ENCODE data around the gene CTRB2. TPM values are rescaled to one million over a fixed set of nuclear protein-coding genes. Genes with fewer than 3 reads are reported as not detected.
"Not testable (repeated sequence)": the region's sequence is repeated elsewhere in the genome, so short reads cannot be mapped to it uniquely, and the experiment has no call there.

The CTRB2 gene
- total RNA-seq, 2 experiments from 2014 or later, result not detected

GRCh38 chr16:75247249-75247648 is 40.3 kb upstream of the CTRB2 start:
- DNase-seq, result no peak
- ChIA-PET POLR2A (no interaction called here), CTCF (interaction anchor here (1.4 kb wide), 1 partner anchor 14 kb away, joined by 3 read pairs; no protein-coding TSS in a partner anchor)
- peaks cover 3% of the 10 kb centered on the region for H3K4me1 Mint-ChIP-seq
- H3K27me3 Mint-ChIP-seq, result peaks cover 31% of the 10 kb centered on the region
- H3K27ac Mint-ChIP-seq, result no peak overlapping the region
- H3K36me3 Mint-ChIP-seq (ENCODE audit: low read depth), result no peaks in the 10 kb centered on the region
- H3K9me3 Mint-ChIP-seq, result no peaks in the 10 kb centered on the region
- H3K4me3 Mint-ChIP-seq, result no peak overlapping the region

GRCh38 chr16:75246504-75247205 is 39.7 kb upstream of the CTRB2 start:
- H3K36me3 Mint-ChIP-seq (ENCODE audit: low read depth), result no peaks in the 10 kb centered on the region
- ChIA-PET CTCF (interaction anchor here (0.6 to 1.4 kb wide), 3 partner anchors 10 to 70 kb away, joined by 3 to 5 read pairs (median 4); no protein-coding TSS in a partner anchor), POLR2A (no interaction called here)
- H3K4me1 Mint-ChIP-seq, result no peaks in the 10 kb centered on the region
- no peak overlapping the region for H3K27ac Mint-ChIP-seq
- no peak overlapping the region for H3K4me3 Mint-ChIP-seq
- no peak for DNase-seq
- no peaks in the 10 kb centered on the region for H3K9me3 Mint-ChIP-seq
- peaks cover 25% of the 10 kb centered on the region for H3K27me3 Mint-ChIP-seq

DNA sequence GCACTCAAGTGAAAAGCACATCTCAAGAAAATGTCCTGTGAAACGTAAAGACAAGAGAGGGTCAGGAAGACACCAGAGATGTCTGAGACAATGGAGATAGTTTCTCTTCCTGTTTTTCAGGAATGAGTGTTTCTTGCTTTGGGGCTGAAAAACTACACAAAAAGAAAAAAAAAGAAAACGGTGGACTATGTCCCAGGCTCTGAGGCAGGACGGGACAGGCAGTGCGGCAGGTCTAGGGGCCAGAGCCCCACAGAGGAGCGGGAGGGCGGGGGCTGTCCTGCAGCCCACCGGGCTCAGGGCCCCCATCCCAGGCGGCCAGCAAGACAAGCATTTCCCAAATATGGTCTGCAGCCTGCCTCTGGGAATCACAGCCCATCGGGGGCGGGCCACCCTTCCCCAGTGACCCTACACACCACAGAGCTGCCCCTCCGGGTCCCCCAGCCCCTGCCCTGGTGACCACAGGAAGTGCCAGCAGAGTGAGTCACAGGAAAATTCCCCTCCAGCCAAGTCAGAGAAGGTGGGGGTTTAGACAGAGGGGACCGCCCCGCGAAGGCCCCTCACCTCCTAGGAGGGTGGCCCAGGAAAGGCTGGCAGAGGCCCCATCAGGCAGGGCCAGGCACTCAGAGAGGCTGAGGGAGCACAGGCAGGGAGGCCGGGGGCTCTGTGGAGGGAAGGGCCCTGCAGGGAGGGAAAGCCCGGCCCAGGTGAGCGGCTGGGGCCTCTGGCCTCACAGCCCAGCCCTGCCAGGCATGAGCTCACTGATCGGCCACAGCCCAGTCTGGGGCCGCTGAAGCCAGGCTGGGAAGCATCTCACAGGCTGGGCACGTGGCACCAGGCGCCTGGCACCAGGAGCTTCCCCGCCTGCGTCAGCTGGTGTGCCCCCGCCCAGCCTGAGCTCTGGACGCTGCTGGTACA is 38.1 kb upstream of the CTRB2 start:
- POLR2A ChIA-PET, result no interaction called here
- no peak overlapping the region for H3K4me3 Mint-ChIP-seq
- H3K36me3 Mint-ChIP-seq (ENCODE audit: low read depth), result no peaks in the 10 kb centered on the region
- CTCF ChIA-PET, result interaction anchor here (1.6 kb wide), 1 partner anchor 12 kb away, joined by 3 read pairs; no protein-coding TSS in a partner anchor
- no peak for DNase-seq
- H3K27ac Mint-ChIP-seq, result no peak overlapping the region
- H3K27me3 Mint-ChIP-seq, result peaks cover 20% of the 10 kb centered on the region
- H3K9me3 Mint-ChIP-seq, result no peaks in the 10 kb centered on the region
- no peaks in the 10 kb centered on the region for H3K4me1 Mint-ChIP-seq

GRCh38 chr16:75244225-75244809 is 37.4 kb upstream of the CTRB2 start:
- H3K4me1 Mint-ChIP-seq, result no peaks in the 10 kb centered on the region
- POLR2A ChIA-PET, result no interaction called here
- H3K27me3 Mint-ChIP-seq, result peaks cover 13% of the 10 kb centered on the region
- no peaks in the 10 kb centered on the region for H3K36me3 Mint-ChIP-seq (ENCODE audit: low read depth)
- H3K9me3 Mint-ChIP-seq, result no peaks in the 10 kb centered on the region
- no peak overlapping the region for H3K4me3 Mint-ChIP-seq
- no peak overlapping the region for H3K27ac Mint-ChIP-seq
- CTCF ChIA-PET, result interaction anchor here (1.6 kb wide), 1 partner anchor 11 kb away, joined by 3 read pairs; no protein-coding TSS in a partner anchor
- no peak for DNase-seq

- Mint-ChIP-seq H3K27me3 (peaks cover 9% of the 10 kb centered on the region), H3K4me3 (no peak overlapping the region), H3K4me1 (no peaks in the 10 kb centered on the region), H3K36me3 (ENCODE audit: low read depth) (no peaks in the 10 kb centered on the region), H3K27ac (no peak overlapping the region), H3K9me3 (no peaks in the 10 kb centered on the region)
- POLR2A ChIA-PET, result no interaction called here
- CTCF ChIA-PET, result interaction anchor here (1.6 kb wide), 1 partner anchor 10 kb away, joined by 3 read pairs; no protein-coding TSS in a partner anchor
- no peak for DNase-seq
Observed at GRCh38 chr16:75243667-75244224, 36.8 kb upstream of the CTRB2 start.

GRCh38 chr16:75242436-75243078 is 35.6 kb upstream of the CTRB2 start:
- CTCF ChIA-PET; H3K4me1 Mint-ChIP-seq; H3K4me3 Mint-ChIP-seq; H3K27me3 Mint-ChIP-seq; H3K9me3 Mint-ChIP-seq; DNase-seq; H3K36me3 Mint-ChIP-seq (ENCODE audit: low read depth); POLR2A ChIA-PET; H3K27ac Mint-ChIP-seq: not testable (repeated sequence)

GRCh38 chr16:75241955-75242354 is 35.0 kb upstream of the CTRB2 start:
- Mint-ChIP-seq H3K27ac (no peak overlapping the region), H3K9me3 (no peaks in the 10 kb centered on the region), H3K27me3 (peaks cover 2% of the 10 kb centered on the region), H3K4me3 (no peak overlapping the region), H3K36me3 (ENCODE audit: low read depth) (no peaks in the 10 kb centered on the region), H3K4me1 (no peaks in the 10 kb centered on the region)
- POLR2A ChIA-PET, result no interaction called here
- CTCF ChIA-PET, result no interaction called here
- no peak for DNase-seq

DNA sequence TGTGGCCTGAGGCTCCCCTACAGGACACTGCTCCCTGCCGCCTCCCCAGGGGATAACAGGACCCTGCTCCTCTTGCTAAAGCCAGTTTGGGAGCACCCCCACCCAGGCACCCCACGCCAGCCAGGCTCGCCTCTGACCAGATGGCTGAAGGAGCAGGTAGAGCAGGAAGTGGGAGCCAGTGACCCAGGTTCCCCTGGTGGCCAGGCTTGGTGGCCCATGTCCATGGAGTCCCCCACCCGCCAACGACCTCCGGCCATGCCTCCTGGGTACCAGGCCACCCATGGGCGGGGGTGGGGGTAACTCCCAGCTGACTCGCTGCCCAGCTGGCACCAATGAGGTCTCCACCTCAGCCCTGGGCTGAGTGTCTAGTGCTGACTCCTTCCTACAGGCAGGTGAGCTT is 34.5 kb upstream of the CTRB2 start:
- Mint-ChIP-seq H3K27me3 (no peaks in the 10 kb centered on the region), H3K36me3 (ENCODE audit: low read depth) (no peaks in the 10 kb centered on the region), H3K4me1 (no peaks in the 10 kb centered on the region), H3K27ac (no peak overlapping the region), H3K9me3 (no peaks in the 10 kb centered on the region), H3K4me3 (no peak overlapping the region)
- ChIA-PET CTCF (no interaction called here), POLR2A (no interaction called here)
- DNase-seq, result no peak

- H3K4me1 Mint-ChIP-seq; H3K9me3 Mint-ChIP-seq; H3K36me3 Mint-ChIP-seq (ENCODE audit: low read depth); H3K4me3 Mint-ChIP-seq; POLR2A ChIA-PET; CTCF ChIA-PET; H3K27me3 Mint-ChIP-seq; H3K27ac Mint-ChIP-seq; DNase-seq: not testable (repeated sequence)
Observed at GRCh38 chr16:75240633-75241032, 33.7 kb upstream of the CTRB2 start.

DNA sequence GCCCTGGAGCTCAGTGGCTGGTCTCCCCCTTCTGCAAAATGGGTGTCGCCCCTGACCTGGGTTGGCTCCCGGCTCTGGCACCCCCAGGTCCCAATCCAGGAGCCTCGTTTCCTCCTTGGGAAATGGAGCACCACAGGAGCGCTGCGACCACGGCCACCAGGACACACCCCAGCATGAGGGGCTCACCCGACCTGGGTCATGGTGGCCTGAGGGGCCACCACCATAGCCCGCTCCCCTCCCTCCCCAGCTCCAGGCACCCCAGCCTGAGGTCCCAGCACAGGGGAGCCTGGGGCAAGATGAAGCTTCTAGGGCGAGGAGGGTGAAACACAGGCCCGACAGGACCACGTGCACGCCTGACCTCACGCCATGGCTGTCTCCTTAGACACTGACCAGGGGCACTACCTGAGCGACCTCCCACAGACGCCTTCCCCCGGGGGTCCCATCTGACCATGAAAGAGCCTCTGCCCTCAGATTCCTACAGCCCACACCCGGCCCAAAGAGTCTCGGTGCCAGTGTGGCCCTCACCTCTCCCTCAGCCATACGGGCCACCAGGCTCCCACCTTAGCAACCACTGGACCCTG is 32.7 kb upstream of the CTRB2 start:
- CTCF ChIA-PET, result no interaction called here
- no peaks in the 10 kb centered on the region for H3K27me3 Mint-ChIP-seq
- no peak for DNase-seq
- no peak overlapping the region for H3K4me3 Mint-ChIP-seq
- H3K27ac Mint-ChIP-seq, result no peak overlapping the region
- H3K36me3 Mint-ChIP-seq (ENCODE audit: low read depth), result no peaks in the 10 kb centered on the region
- POLR2A ChIA-PET, result no interaction called here
- no peaks in the 10 kb centered on the region for H3K9me3 Mint-ChIP-seq
- H3K4me1 Mint-ChIP-seq, result no peaks in the 10 kb centered on the region

GRCh38 chr16:75238853-75239541 is 32.0 kb upstream of the CTRB2 start:
- Mint-ChIP-seq H3K9me3 (no peaks in the 10 kb centered on the region), H3K36me3 (ENCODE audit: low read depth) (no peaks in the 10 kb centered on the region), H3K4me3 (no peak overlapping the region), H3K4me1 (no peaks in the 10 kb centered on the region), H3K27ac (no peak overlapping the region), H3K27me3 (no peaks in the 10 kb centered on the region)
- POLR2A ChIA-PET, result no interaction called here
- DNase-seq, result no peak
- CTCF ChIA-PET, result no interaction called here

GRCh38 chr16:75238132-75238852 is 31.3 kb upstream of the CTRB2 start:
- POLR2A ChIA-PET, result no interaction called here
- Mint-ChIP-seq H3K4me1 (no peaks in the 10 kb centered on the region), H3K36me3 (ENCODE audit: low read depth) (no peaks in the 10 kb centered on the region), H3K27me3 (no peaks in the 10 kb centered on the region), H3K4me3 (no peak overlapping the region), H3K9me3 (no peaks in the 10 kb centered on the region), H3K27ac (no peak overlapping the region)
- CTCF ChIA-PET, result no interaction called here
- no peak for DNase-seq

Measured in activated CD4-positive, alpha-beta memory T cell treated with anti-CD3 and anti-CD28 coated beads, Interleukin-2, amount 10 ng/mL, durations not matched to agents 7 days and 5 days (primary cell).